ENCODE data around the gene IGF2BP3. TPM values are rescaled to one million over a fixed set of nuclear protein-coding genes. Genes with fewer than 3 reads are reported as not detected.
"Not testable (repeated sequence)": the region's sequence is repeated elsewhere in the genome, so short reads cannot be mapped to it uniquely, and the experiment has no call there.

Gene IGF2BP3
- total RNA-seq, 1 donor from 2014 or later, result 107 TPM

DNA sequence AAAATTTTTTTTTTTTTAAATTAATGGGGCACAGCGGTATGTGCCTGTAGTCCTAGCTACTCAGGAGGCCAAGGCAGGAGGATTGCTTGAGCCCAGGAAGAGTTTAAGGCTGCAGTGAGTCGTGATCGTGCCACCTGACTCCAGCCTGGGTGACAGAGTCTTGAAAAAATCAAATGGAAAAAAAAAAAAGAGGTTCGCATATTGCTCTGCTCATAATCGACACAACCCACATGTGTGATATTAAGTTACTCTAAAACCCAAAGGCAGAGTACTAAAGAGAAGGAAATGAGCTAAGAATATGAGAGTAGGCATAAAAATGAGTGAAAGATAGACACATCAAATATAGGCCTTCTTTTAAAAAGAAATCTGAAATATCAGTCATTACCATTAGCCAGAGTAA lies 66.3 kb downstream of the IGF2BP3 start:
- no peaks in the 10 kb centered on the region for H3K27me3 Mint-ChIP-seq
- H3K27ac Mint-ChIP-seq, result no peak overlapping the region
- no peaks in the 10 kb centered on the region for H3K4me1 Mint-ChIP-seq (ENCODE audit: unreplicated experiment)
- TF ChIP-seq, protein P1, sequence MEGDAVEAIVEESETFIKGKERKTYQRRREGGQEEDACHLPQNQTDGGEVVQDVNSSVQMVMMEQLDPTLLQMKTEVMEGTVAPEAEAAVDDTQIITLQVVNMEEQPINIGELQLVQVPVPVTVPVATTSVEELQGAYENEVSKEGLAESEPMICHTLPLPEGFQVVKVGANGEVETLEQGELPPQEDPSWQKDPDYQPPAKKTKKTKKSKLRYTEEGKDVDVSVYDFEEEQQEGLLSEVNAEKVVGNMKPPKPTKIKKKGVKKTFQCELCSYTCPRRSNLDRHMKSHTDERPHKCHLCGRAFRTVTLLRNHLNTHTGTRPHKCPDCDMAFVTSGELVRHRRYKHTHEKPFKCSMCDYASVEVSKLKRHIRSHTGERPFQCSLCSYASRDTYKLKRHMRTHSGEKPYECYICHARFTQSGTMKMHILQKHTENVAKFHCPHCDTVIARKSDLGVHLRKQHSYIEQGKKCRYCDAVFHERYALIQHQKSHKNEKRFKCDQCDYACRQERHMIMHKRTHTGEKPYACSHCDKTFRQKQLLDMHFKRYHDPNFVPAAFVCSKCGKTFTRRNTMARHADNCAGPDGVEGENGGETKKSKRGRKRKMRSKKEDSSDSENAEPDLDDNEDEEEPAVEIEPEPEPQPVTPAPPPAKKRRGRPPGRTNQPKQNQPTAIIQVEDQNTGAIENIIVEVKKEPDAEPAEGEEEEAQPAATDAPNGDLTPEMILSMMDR (conservative IDR thresholded peaks at IDR 0.05), result no peak
- peaks cover 54% of the 10 kb centered on the region for H3K36me3 Mint-ChIP-seq
- no peak for DNase-seq (ENCODE audit: extremely low spot score, unreplicated experiment)
- H3K9me3 Mint-ChIP-seq, result no peaks in the 10 kb centered on the region
- H3K4me3 Mint-ChIP-seq, result no peak overlapping the region

DNA sequence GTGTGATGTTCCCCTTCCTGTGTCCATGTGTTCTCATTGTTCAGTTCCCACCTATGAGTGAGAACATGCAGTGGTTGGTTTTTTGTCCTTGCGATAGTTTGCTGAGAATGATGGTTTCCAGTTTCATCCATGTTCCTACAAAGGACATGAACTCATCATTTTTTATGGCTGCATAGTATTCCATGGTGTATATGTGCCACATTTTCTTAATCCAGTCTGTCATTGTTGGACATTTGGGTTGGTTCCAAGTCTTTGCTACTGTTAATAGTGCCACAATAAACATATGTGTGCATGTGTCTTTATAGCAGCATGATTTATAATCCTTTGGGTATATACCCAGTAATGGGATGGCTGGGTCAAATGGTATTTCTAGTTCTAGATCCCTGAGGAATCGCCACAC lies 72.2 kb downstream of the IGF2BP3 start:
- not testable (repeated sequence) for DNase-seq (ENCODE audit: extremely low spot score, unreplicated experiment); H3K4me3 Mint-ChIP-seq; H3K9me3 Mint-ChIP-seq; H3K27ac Mint-ChIP-seq; H3K27me3 Mint-ChIP-seq
- Mint-ChIP-seq H3K4me1 (ENCODE audit: unreplicated experiment) (peaks cover 19% of the 10 kb centered on the region), H3K36me3 (peaks cover 19% of the 10 kb centered on the region)

DNA sequence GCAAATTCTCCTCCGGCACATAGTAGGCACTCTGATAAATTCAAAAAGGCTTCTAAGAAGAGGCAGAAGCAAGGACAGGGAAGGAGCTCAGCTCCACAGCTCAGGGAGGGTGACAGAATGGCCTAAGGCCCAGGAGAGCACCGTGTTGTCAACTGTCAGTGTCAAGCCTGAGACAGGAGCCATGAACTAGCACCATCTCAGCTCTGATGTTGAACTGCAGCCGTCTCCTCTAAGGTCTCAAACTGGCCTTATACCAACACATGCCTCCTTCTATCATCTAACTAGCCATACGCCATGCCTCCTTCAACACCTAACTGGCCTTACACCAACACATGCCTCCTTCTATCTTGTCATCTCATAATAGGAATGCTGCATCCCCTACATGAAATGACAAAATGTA lies 73.0 kb downstream of the IGF2BP3 start:
- DNase-seq (ENCODE audit: extremely low spot score, unreplicated experiment), result no peak
- Mint-ChIP-seq H3K4me3 (no peak overlapping the region), H3K27ac (no peak overlapping the region), H3K9me3 (no peaks in the 10 kb centered on the region), H3K4me1 (ENCODE audit: unreplicated experiment) (peaks cover 20% of the 10 kb centered on the region), H3K27me3 (no peaks in the 10 kb centered on the region), H3K36me3 (peaks cover 18% of the 10 kb centered on the region)
- TF ChIP-seq, protein P1 (conservative IDR thresholded peaks at IDR 0.05), result no peak

DNA sequence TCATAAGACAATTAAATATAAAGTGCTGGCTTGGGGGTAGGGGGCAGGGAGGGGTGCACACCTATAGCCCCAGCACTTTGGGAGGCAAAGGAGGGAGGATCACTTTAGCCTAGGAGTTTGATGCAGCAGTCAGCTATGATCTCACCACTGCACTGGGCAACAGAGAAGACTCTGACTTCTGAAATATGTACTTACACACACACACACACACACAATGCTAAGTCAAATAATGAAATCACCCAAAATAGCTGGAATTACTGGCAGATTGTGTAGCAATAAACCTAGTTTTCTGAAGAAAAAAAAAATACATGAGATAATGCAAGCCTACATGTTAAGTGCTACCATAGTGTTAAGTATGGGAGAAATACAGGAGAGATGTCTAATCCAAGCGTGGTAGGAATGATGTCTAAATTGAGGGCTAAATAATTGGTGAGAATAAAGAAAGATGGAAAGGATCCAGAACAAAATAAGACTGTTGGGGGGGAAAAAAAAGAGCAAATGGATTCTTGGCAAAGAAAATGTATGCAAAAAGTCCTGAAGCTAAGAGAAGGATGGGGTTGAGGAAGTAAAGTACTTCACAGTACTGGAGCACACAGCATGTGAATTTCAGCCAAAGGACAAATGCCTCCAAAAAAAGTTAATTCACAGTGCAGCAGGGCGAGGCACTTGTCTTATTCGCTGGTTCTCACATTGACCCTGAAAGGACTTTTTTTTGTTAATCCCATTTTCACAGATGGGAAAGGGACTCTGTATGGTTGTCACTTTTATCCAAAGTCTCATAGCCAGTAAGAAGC lies 73.9 kb downstream of the IGF2BP3 start:
- H3K4me3 Mint-ChIP-seq, result no peak overlapping the region
- peaks cover 28% of the 10 kb centered on the region for H3K4me1 Mint-ChIP-seq (ENCODE audit: unreplicated experiment)
- no peak overlapping the region for H3K27ac Mint-ChIP-seq
- peaks cover 16% of the 10 kb centered on the region for H3K36me3 Mint-ChIP-seq
- H3K27me3 Mint-ChIP-seq, result no peaks in the 10 kb centered on the region
- H3K9me3 Mint-ChIP-seq, result no peaks in the 10 kb centered on the region
- no peak for DNase-seq (ENCODE audit: extremely low spot score, unreplicated experiment)
- TF ChIP-seq, protein P1 (conservative IDR thresholded peaks at IDR 0.05), result no peak

DNA sequence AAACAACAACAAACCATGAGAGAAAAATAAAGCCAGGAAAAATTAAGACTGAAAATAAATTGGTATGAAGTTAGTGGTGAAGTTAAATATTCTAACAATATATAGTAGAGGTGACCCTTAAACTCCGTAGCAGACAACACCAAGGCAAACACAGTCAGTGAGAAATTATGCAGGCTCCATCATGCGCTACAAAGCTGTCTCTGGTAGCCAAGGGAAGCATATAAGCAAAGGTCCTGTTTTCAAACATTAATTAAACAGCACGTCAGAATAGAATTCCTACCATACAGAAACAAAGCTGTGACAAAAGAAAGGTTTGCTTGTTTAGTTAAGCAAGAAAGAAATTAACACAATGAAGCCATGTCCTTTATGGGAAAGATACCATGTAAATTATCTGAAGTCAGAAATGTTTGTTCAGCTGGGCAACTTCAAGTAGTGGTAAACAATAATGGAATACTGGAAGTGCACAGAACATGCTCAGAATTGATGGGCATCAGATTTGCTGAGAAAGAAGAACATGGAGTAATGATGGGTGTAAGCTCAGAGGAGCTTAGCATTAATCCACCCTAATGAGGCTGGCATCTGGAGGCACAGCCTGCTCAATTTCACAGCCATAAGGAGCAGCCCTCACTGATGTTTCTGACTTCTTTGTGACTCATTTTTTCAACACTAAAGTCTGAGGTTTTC lies 75.7 kb downstream of the IGF2BP3 start:
- TF ChIP-seq, protein P1 (conservative IDR thresholded peaks at IDR 0.05), result no peak
- Mint-ChIP-seq H3K4me3 (no peak overlapping the region), H3K4me1 (ENCODE audit: unreplicated experiment) (peaks cover 37% of the 10 kb centered on the region), H3K36me3 (peaks cover 19% of the 10 kb centered on the region), H3K27me3 (no peaks in the 10 kb centered on the region), H3K9me3 (no peaks in the 10 kb centered on the region), H3K27ac (no peak overlapping the region)
- no peak for DNase-seq (ENCODE audit: extremely low spot score, unreplicated experiment)

DNA sequence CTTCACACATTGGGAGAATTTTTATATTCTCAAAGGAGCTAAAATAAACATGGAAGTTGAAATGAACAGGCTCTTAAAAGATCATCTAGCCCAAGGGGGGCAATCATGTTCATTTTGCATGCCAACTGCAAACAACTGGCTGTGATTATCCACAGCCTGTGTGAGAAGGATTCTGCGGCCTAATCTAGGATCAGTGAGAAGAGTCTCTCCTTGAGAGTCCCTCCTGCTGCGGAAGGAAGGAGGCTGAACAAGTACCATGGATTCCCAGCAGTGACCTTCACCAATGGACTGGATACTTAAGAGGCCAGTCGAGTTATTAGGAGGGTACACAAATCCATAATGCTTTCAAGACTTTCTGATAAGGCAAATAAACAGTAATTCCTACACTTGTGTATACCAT lies 76.7 kb downstream of the IGF2BP3 start:
- Mint-ChIP-seq H3K4me3 (no peak overlapping the region), H3K4me1 (ENCODE audit: unreplicated experiment) (peaks cover 37% of the 10 kb centered on the region), H3K9me3 (no peaks in the 10 kb centered on the region), H3K27ac (no peak overlapping the region), H3K27me3 (no peaks in the 10 kb centered on the region), H3K36me3 (peaks cover 21% of the 10 kb centered on the region)
- TF ChIP-seq, protein P1 (conservative IDR thresholded peaks at IDR 0.05), result no peak
- DNase-seq (ENCODE audit: extremely low spot score, unreplicated experiment), result no peak
